Measurements from ENCODE around the gene ZNF575.

The ZNF575 gene

GRCh38 chr19:43504426-43505185 lies 28.4 kb upstream of the ZNF575 start, which contains the start of gene PHLDB3 (continued):
- TF ChIP-seq ZNF26 (tag by site-specific recombination; IDR thresholded peaks at IDR 0.05) = no peak
- TF ChIP-seq ZNF324 (tag by site-specific recombination; IDR thresholded peaks at IDR 0.05) = peak; percentile 36; the same call in 1 of the 2 replicates
- TF ChIP-seq MEIS1 (CRISPR knock-in tag; IDR thresholded peaks at IDR 0.05; ENCODE audit: borderline replicate concordance) = no peak
- TF ChIP-seq ZNF398 (tag by site-specific recombination; IDR thresholded peaks at IDR 0.05) = peak; percentile 98
- no peak for TF ChIP-seq MYNN (tag by site-specific recombination; IDR thresholded peaks at IDR 0.05; ENCODE audit: borderline replicate concordance)
- TF ChIP-seq ZNF391 (tag by site-specific recombination; IDR thresholded peaks at IDR 0.05; ENCODE audit: borderline replicate concordance, low read depth) = peak; percentile 73; the same call in 1 of the 2 replicates
- no peak for TF ChIP-seq ZNF768 (tag by site-specific recombination; IDR thresholded peaks at IDR 0.05)
- TF ChIP-seq KLF16 (tag by site-specific recombination; IDR thresholded peaks at IDR 0.05) = peak; percentile 24; the same call in 1 of the 2 replicates
- TF ChIP-seq ZNF488 (tag by site-specific recombination; IDR thresholded peaks at IDR 0.05) = no peak
- no peak; the same call in none of the 2 replicates for TF ChIP-seq KLF1 (tag by site-specific recombination; IDR thresholded peaks at IDR 0.05)
- peak; percentile 22; the same call in 1 of the 2 replicates for TF ChIP-seq ZIC2 (tag by site-specific recombination; IDR thresholded peaks at IDR 0.05)
- no peak for TF ChIP-seq IKZF3 (tag by site-specific recombination; IDR thresholded peaks at IDR 0.05)
- TF ChIP-seq ZNF184 (tag by site-specific recombination; IDR thresholded peaks at IDR 0.05) = no peak
- 0 out of 2 replicates have a peak, but pooled peaks have one; percentile 25 for TF ChIP-seq ZNF239 (tag by site-specific recombination; IDR thresholded peaks at IDR 0.05)
- TF ChIP-seq KLF10 (tag by site-specific recombination; IDR thresholded peaks at IDR 0.05) = no peak
- TF ChIP-seq ZNF292 (tag by site-specific recombination; IDR thresholded peaks at IDR 0.05; ENCODE audit: borderline replicate concordance, low read depth) = no peak
- no peak for TF ChIP-seq BCL6B (tag by site-specific recombination; IDR thresholded peaks at IDR 0.05)
- no peak for TF ChIP-seq ZNF510 (tag by site-specific recombination; IDR thresholded peaks at IDR 0.05; ENCODE audit: insufficient replicate concordance)
- no peak for TF ChIP-seq ZNF529 (tag by site-specific recombination; IDR thresholded peaks at IDR 0.05; ENCODE audit: insufficient replicate concordance)
- TF ChIP-seq PRDM10 (tag by site-specific recombination; IDR thresholded peaks at IDR 0.05) = peak; percentile 65; the same call in 1 of the 2 replicates
- TF ChIP-seq ZNF843 (tag by site-specific recombination; IDR thresholded peaks at IDR 0.05) = no peak; the same call in none of the 2 replicates
- peak; percentile 30; the same call in 1 of the 2 replicates for TF ChIP-seq ZSCAN18 (tag by site-specific recombination; IDR thresholded peaks at IDR 0.05)
- TF ChIP-seq ZNF16 (tag by site-specific recombination; IDR thresholded peaks at IDR 0.05; ENCODE audit: low read depth) = no peak
- no peak for TF ChIP-seq ZNF621 (tag by site-specific recombination; IDR thresholded peaks at IDR 0.05)
- TF ChIP-seq ZNF202 (tag by site-specific recombination; IDR thresholded peaks at IDR 0.05; ENCODE audit: borderline replicate concordance) = no peak
- TF ChIP-seq ZNF600 (tag by site-specific recombination; IDR thresholded peaks at IDR 0.05) = peak; percentile 96
- no peak for TF ChIP-seq ZNF157 (tag by site-specific recombination; IDR thresholded peaks at IDR 0.05)
- TF ChIP-seq SCRT1 (tag by site-specific recombination; IDR thresholded peaks at IDR 0.05; ENCODE audit: borderline replicate concordance) = peak; percentile 98
- no peak for TF ChIP-seq ZNF629 (tag by site-specific recombination; IDR thresholded peaks at IDR 0.05)

All from HEK293 (cell line).